NB4 (cell line): ENCODE results near the gene KRT80.

Source experiments
- DNase-seq: peaks from one replicate; pipeline ENCODE4 v3.0.0; 2010; ENCODE audit warnings: low read depth
- H3K4me3 ChIP-seq: one replicate; pipeline ENCODE4 v1.5.1; 2011; ENCODE audit warnings: mild to moderate bottlenecking, low read depth, low read length, moderate library complexity
- MYC ChIP-seq: IDR thresholded peaks from 2 replicates; pipeline ENCODE4 v1.6.1; 2011; ENCODE audit warnings: low read depth, low read length
- POLR2A ChIP-seq: IDR thresholded peaks from 2 replicates; pipeline ENCODE4 v1.6.1; 2011; ENCODE audit warnings: mild to moderate bottlenecking; ENCODE audit not compliant: insufficient read length; ENCODE audit errors: extremely low read depth
- TF ChIP-seq, protein P1 (sequence below): IDR thresholded peaks from one replicate; pipeline ENCODE4 v1.5.1; 2012; ENCODE audit warnings: low read depth, low read length
- TF ChIP-seq, protein P2 (sequence below): IDR thresholded peaks from 2 replicates; pipeline ENCODE4 v1.6.1; 2011; ENCODE audit warnings: low read depth, low read length

The KRT80 gene

DNA sequence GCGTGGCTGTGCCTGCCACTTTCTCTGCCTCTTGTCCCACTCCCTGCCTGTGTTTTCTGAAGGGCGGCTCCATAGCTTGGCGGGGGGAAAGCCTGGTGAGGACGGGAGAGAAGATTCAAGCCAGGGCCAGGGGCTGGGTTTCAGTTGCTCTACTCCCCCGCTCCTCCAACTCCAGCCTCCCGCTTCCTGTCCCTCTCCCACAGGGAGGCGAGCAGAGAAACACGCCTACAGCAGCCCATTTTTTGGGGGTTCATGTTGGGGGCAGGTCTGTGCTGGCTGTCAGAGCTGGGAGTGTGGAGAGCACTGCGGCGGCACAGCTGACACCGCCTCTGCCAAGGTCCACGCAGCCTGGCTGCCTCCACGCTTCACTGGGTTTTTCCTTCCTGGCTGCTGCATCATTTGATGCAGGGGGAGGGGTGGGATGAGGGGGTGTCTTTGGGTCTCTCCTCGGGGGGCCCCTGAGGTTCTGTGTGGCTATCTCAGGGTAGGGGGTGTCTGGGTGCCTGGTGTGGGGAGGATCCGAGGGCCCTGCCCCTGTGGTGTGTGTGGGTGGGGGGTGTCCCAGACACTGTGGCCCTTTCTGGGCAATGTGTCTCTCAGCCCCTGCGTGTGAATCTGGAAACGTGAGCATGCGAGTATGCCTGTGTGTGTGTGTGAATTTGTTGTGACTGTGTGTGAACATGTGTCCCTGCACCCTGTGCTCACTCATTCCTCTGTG lies 10.7 kb upstream of the KRT80 start:
- peak; percentile 95 for DNase-seq
- H3K4me3 ChIP-seq, result peak overlapping the region; percentile 60
- TF ChIP-seq, protein P1, sequence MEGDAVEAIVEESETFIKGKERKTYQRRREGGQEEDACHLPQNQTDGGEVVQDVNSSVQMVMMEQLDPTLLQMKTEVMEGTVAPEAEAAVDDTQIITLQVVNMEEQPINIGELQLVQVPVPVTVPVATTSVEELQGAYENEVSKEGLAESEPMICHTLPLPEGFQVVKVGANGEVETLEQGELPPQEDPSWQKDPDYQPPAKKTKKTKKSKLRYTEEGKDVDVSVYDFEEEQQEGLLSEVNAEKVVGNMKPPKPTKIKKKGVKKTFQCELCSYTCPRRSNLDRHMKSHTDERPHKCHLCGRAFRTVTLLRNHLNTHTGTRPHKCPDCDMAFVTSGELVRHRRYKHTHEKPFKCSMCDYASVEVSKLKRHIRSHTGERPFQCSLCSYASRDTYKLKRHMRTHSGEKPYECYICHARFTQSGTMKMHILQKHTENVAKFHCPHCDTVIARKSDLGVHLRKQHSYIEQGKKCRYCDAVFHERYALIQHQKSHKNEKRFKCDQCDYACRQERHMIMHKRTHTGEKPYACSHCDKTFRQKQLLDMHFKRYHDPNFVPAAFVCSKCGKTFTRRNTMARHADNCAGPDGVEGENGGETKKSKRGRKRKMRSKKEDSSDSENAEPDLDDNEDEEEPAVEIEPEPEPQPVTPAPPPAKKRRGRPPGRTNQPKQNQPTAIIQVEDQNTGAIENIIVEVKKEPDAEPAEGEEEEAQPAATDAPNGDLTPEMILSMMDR, result no peak
- TF ChIP-seq MYC (no peak), POLR2A (no peak)
- TF ChIP-seq, protein P2, sequence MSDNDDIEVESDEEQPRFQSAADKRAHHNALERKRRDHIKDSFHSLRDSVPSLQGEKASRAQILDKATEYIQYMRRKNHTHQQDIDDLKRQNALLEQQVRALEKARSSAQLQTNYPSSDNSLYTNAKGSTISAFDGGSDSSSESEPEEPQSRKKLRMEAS, result no peak

DNA sequence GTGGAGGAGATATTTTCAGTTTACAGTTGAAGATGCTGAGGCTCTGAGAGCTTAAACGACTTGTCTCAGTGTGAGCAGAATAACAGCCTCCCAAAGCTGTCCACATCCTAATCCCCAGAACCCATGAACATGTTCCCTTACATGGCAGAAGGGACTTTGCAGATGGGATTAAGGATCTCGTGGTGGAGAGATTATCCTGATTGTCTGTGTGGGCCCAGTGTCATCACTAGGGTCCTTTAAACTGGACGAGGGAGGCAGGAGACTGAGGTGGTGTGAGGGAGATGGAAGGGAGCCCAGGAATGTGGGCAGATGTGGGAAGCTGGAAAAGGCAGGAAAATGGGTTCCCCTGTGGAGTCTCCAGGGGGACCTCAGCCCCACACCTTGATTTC lies 9.6 kb upstream of the KRT80 start:
- no peak overlapping the region for H3K4me3 ChIP-seq
- TF ChIP-seq MYC (no peak), POLR2A (no peak)
- TF ChIP-seq, protein P2, result no peak
- TF ChIP-seq, protein P1, result no peak
- DNase-seq, result no peak

DNA sequence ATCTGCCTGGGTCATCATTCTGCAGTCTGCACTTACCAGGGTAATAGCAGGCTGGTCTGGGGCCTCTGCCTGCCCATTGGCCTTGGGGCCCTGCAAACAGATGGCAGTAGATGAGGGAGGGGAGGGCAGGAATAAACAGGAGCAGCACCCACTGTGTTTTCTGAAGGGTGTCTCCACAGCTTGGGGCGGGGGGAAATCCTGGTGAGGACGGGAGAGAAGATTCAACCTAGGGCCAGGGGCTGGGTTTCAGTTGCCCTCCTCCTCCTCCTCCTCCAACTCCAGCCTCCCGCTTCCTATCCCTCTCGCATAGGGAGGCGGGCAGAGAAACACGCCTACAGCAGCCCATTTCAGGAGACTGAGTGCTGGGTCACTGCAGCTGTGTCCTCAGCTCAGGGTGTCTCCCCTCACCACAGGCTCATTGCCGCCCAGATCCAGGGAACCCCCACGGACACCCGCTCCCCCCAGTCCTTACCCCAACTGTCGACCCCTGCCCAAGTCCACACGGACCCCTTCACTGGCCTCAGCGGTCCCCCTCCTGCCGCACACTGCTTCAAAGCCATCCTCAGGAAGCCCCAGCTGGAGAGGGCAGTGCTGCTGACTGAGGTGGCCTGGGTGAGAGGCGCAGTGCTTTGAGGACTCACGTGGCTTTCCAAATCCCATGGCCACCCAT lies 9.1 kb upstream of the KRT80 start:
- TF ChIP-seq MYC, result no peak
- TF ChIP-seq, protein P2, result no peak
- TF ChIP-seq, protein P1, result no peak
- no peak for TF ChIP-seq POLR2A
- DNase-seq, result peak; percentile 69
- no peak overlapping the region for H3K4me3 ChIP-seq

DNA sequence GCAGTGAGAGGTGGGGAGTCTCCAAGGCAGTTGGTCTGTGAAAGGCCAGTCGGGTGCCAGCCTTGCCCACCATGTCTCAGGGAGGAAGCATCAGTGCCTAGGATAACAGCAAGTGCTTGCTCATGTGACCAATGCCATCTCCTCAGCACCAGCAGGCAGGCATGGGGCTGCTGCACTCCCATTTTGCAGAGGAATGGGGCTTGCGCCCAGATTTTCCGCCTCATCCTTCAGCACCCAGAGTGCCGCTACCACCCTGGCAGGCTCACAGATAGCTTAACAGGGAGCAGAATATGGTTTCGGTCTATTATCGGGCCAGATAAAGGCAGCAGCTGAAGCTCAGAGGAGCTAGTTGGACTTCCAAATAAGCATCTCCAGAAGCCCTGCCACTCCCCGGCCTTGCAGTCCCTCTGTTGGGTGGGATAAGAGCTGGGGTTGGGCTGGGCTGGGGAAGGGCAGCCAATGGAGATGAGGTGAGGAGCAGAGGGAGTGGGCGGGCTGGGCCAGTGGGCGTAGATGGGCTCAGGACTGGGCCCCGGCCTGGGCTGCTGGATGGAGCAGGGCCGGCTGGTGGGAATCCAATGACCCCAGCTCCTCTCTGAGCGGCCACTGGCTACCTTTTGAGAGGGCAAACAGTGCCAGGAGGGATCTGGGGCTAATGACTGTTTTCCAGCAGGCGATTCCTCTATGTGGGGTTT lies 8.4 kb upstream of the KRT80 start:
- peak; percentile 73 for DNase-seq
- no peak overlapping the region for H3K4me3 ChIP-seq
- TF ChIP-seq MYC (no peak), POLR2A (no peak)
- TF ChIP-seq, protein P1, result no peak
- TF ChIP-seq, protein P2, result no peak

DNA sequence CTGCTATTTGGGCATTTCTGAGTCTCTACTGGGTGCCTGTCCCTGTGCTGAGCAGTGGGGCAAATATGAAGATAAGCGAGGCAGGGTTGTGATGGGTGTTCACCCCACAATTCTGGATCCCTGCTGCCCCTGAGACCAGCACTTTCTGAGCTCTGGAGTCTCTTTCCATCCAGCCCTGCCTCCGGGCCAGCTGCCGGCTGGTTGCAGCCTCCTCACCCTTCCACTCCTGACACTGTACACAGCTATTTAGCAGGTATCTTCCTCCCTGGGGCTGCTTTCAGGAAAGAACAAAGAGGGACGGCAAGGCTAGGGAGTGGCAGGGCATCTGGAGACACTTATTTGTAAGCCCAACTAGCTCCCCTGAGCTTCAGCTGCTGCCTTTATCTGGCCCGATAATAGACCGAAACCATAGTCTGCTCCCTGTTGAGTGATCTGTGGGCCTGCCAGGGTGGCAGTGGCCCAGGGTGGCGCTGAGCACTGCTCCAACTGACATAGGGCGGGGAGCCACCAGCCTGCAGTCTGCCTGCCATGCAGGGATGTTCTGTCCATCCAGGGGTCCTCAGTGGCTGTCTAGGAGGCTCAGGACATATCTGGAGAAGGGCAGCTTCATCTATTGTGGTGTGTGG lies 7.6 kb upstream of the KRT80 start:
- no peak overlapping the region for H3K4me3 ChIP-seq
- TF ChIP-seq, protein P1, result no peak
- TF ChIP-seq POLR2A, result no peak
- no peak for TF ChIP-seq MYC
- TF ChIP-seq, protein P2, result no peak
- no peak for DNase-seq
